ENCODE results near the gene C1GALT1. TPM values are rescaled to one million over a fixed set of nuclear protein-coding genes. Genes with fewer than 3 reads are reported as not detected.
"Not testable (repeated sequence)": the region's sequence is repeated elsewhere in the genome, so short reads cannot be mapped to it uniquely, and the experiment has no call there.

C1GALT1 gene
- total RNA-seq, 4 donors from 2014 or later = 26.8 to 45.9 (median 29.4) TPM

- 52 to 80% methylated on average over 3 of the region's 3 CpGs for WGBS, 2 donors
- no peak for TF ChIP-seq CTCF (IDR thresholded peaks at IDR 0.05)
- no peak for TF ChIP-seq POLR2A (IDR thresholded peaks at IDR 0.05)
- intact Hi-C loops (cut with DNase I; ENCODE audit: low total_unique reads) = no loop called here
- no peak for DNase-seq (ENCODE audit: low spot score in 2 of 2)
- H3K4me3 ChIP-seq (ENCODE audit: low read depth, poor library complexity, severe bottlenecking) = no peak overlapping the region
Measured at GRCh38 chr7:7146837-7147236, 35.5 kb upstream of the C1GALT1 start.

- 86 to 93% methylated on average over 7 of the region's 7 CpGs for WGBS, 2 donors
- no peak overlapping the region for H3K4me3 ChIP-seq (ENCODE audit: low read depth, poor library complexity, severe bottlenecking)
- no peak for DNase-seq (ENCODE audit: low spot score in 2 of 2)
- TF ChIP-seq POLR2A (IDR thresholded peaks at IDR 0.05) (no peak), CTCF (IDR thresholded peaks at IDR 0.05) (no peak)
- intact Hi-C loops (cut with DNase I; ENCODE audit: low total_unique reads) = no loop called here
Measured at GRCh38 chr7:7148798-7149481, 33.4 kb upstream of the C1GALT1 start.

- H3K4me3 ChIP-seq (ENCODE audit: low read depth, poor library complexity, severe bottlenecking) = no peak overlapping the region
- intact Hi-C loops (cut with DNase I; ENCODE audit: low total_unique reads) = no loop called here
- TF ChIP-seq POLR2A (IDR thresholded peaks at IDR 0.05) = no peak
- no peak for TF ChIP-seq CTCF (IDR thresholded peaks at IDR 0.05)
- no peak for DNase-seq (ENCODE audit: low spot score in 2 of 2)
- 51 to 63% methylated on average over 3 of the region's 3 CpGs for WGBS, 2 donors
Measured at GRCh38 chr7:7151285-7151684, 31.1 kb upstream of the C1GALT1 start.

- WGBS, 2 donors = 83 to 84% methylated on average over 1 of the region's 1 CpG
- TF ChIP-seq CTCF (IDR thresholded peaks at IDR 0.05) = no peak
- intact Hi-C loops (cut with DNase I; ENCODE audit: low total_unique reads) = no loop called here
- no peak for DNase-seq (ENCODE audit: low spot score in 2 of 2)
- no peak overlapping the region for H3K4me3 ChIP-seq (ENCODE audit: low read depth, poor library complexity, severe bottlenecking)
Measured at GRCh38 chr7:7151865-7152264, 30.5 kb upstream of the C1GALT1 start.

GRCh38 chr7:7152315-7152714, 30.0 kb upstream of the C1GALT1 start:
- no peak for TF ChIP-seq POLR2A (IDR thresholded peaks at IDR 0.05)
- H3K4me3 ChIP-seq (ENCODE audit: low read depth, poor library complexity, severe bottlenecking) = no peak overlapping the region
- intact Hi-C loops (cut with DNase I; ENCODE audit: low total_unique reads) = no loop called here
- DNase-seq (ENCODE audit: low spot score in 2 of 2) = no peak
- 95 to 98% methylated on average over 11 of the region's 11 CpGs for WGBS, 2 donors

- DNase-seq (ENCODE audit: low spot score in 2 of 2); H3K4me3 ChIP-seq (ENCODE audit: low read depth, poor library complexity, severe bottlenecking); intact Hi-C loops (cut with DNase I; ENCODE audit: low total_unique reads): not testable (repeated sequence)
- 95 to 96% methylated on average over 1 of the region's 1 CpG for WGBS, 2 donors
Measured at GRCh38 chr7:7154355-7154754, 28.0 kb upstream of the C1GALT1 start.

GRCh38 chr7:7156663-7157062, 25.7 kb upstream of the C1GALT1 start:
- H3K4me3 ChIP-seq (ENCODE audit: low read depth, poor library complexity, severe bottlenecking) = no peak overlapping the region
- DNase-seq (ENCODE audit: low spot score in 2 of 2) = no peak
- WGBS, 2 donors = 60 to 63% methylated on average over 4 of the region's 4 CpGs
- intact Hi-C loops (cut with DNase I; ENCODE audit: low total_unique reads) = no loop called here
- TF ChIP-seq CTCF (IDR thresholded peaks at IDR 0.05) (no peak), POLR2A (IDR thresholded peaks at IDR 0.05) (no peak)

Data from lower leg skin (tissue), 4 donors.